ENCODE results near the gene LY6G6C. TPM values are rescaled to one million over a fixed set of nuclear protein-coding genes. Genes with fewer than 3 reads are reported as not detected.
"Not testable (repeated sequence)": the region's sequence is repeated elsewhere in the genome, so short reads cannot be mapped to it uniquely, and the experiment has no call there.

The LY6G6C gene
- total and polyA plus RNA-seq, 2 of the 13 experiments (the other 11 are each of a cell fraction or from before 2014, with no cell fraction given) = 0.15 TPM; not detected in 1

GRCh38 chr6:31709157-31709556 lies 12.4 kb downstream of the LY6G6C start:
- H3K9me3 ChIP-seq (ENCODE audit: low read length); H3K36me3 ChIP-seq (replicated peaks in 1 of 2; ENCODE audit: control insufficient read depth in 1 of 2, insufficient read depth in 2 of 2, low read length in 2 of 2); H3K9ac ChIP-seq (ENCODE audit: insufficient read depth, low read depth, low read length); H3K79me2 ChIP-seq (ENCODE audit: insufficient read depth, low read length); H4K20me1 ChIP-seq (ENCODE audit: insufficient read depth, low read length); FAIRE-seq; in situ Hi-C loops (cut with HindIII; ENCODE audit: extremely low pct_ligation_motif_present, low pct_unique_long_range_greater_than_20kb); CTCF ChIA-PET (ENCODE audit: low intra/inter-chr PET ratio, low total read pairs); BruUV-seq (replicated peaks); H3K4me2 ChIP-seq (ENCODE audit: low read depth, low read length); ATAC-seq; H3K27ac ChIP-seq (ENCODE audit: extremely low read length, insufficient read depth, low read length); intact Hi-C loops (cut with micrococcal nuclease; ENCODE audit: unreplicated experiment); H3K4me3 ChIP-seq (replicated peaks in 1 of 3; ENCODE audit: insufficient read depth in 1 of 3, low read depth in 2 of 3, low read length in 3 of 3); H2AFZ ChIP-seq (ENCODE audit: low read length); DNase-seq (ENCODE audit: low spot score): not testable (repeated sequence)
- POLR2A ChIA-PET = interaction anchor here (1.1 kb wide), 1 partner anchor 57 kb away, joined by 4 read pairs; no protein-coding TSS in a partner anchor
- Histone ChIP-seq H3K4me1 (ENCODE audit: insufficient read depth, low read length) (peaks cover 21% of the 10 kb centered on the region), H3K27me3 (ENCODE audit: control insufficient read depth in 1 of 2, insufficient read depth in 2 of 2, low read length in 2 of 2) (peaks cover 9 to 36% of the 10 kb centered on the region in 2 experiments; a peak in 3 of 5 replicates)
- WGBS (ENCODE audit: low lambda C conversion rate) = 25% methylated on average over 11 of the region's 11 CpGs
- TF ChIP-seq ZNF770 (CRISPR knock-in tag; IDR thresholded peaks at IDR 0.05) (0 out of 2 replicates have a peak, but pooled peaks have one; percentile 57), ZNF362 (CRISPR knock-in tag; IDR thresholded peaks at IDR 0.05; ENCODE audit: borderline replicate concordance) (peak; percentile 71; the same call in 1 of the 2 replicates), ZNF292 (CRISPR knock-in tag; IDR thresholded peaks at IDR 0.05; ENCODE audit: borderline replicate concordance, low read depth) (0 out of 2 replicates have a peak, but pooled peaks have one; percentile 32), CEBPG (CRISPR knock-in tag; IDR thresholded peaks at IDR 0.05) (peak; percentile 64)

GRCh38 chr6:31708224-31708623 lies 13.3 kb downstream of the LY6G6C start:
- Histone ChIP-seq H2AFZ (ENCODE audit: low read length) (no peak overlapping the region), H3K36me3 (replicated peaks in 1 of 2; ENCODE audit: control insufficient read depth in 1 of 2, insufficient read depth in 2 of 2, low read length in 2 of 2) (no peaks in the 10 kb centered on the region), H3K79me2 (ENCODE audit: insufficient read depth, low read length) (no peaks in the 10 kb centered on the region), H3K4me3 (replicated peaks in 1 of 3; ENCODE audit: insufficient read depth in 1 of 3, low read depth in 2 of 3, low read length in 3 of 3) (no peak overlapping the region), H3K9ac (ENCODE audit: insufficient read depth, low read depth, low read length) (no peak overlapping the region), H4K20me1 (ENCODE audit: insufficient read depth, low read length) (no peaks in the 10 kb centered on the region), H3K4me2 (ENCODE audit: low read depth, low read length) (no peak overlapping the region), H3K9me3 (ENCODE audit: low read length) (no peaks in the 10 kb centered on the region), H3K27ac (ENCODE audit: extremely low read length, insufficient read depth, low read length) (no peak overlapping the region), H3K27me3 (ENCODE audit: control insufficient read depth in 1 of 2, insufficient read depth in 2 of 2, low read length in 2 of 2) (peaks cover 9 to 35% of the 10 kb centered on the region in 2 experiments; a peak in 3 of 5 replicates), H3K4me1 (ENCODE audit: insufficient read depth, low read length) (peaks cover 18% of the 10 kb centered on the region)
- WGBS (ENCODE audit: low lambda C conversion rate) = 85% methylated on average over 3 of the region's 3 CpGs
- DNase-seq (ENCODE audit: low spot score) (no peak), ATAC-seq (no peak), FAIRE-seq (no peak)
- in situ Hi-C loops (cut with HindIII; ENCODE audit: extremely low pct_ligation_motif_present, low pct_unique_long_range_greater_than_20kb) (no loop called here), intact Hi-C loops (cut with micrococcal nuclease; ENCODE audit: unreplicated experiment) (no loop called here)
- CTCF ChIA-PET (ENCODE audit: low intra/inter-chr PET ratio, low total read pairs) = no interaction called here
- BruUV-seq (replicated peaks) = no TSS peak
- TF ChIP-seq ZFP36L2 (CRISPR knock-in tag; IDR thresholded peaks at IDR 0.05) (no peak), ZNF121 (CRISPR knock-in tag; IDR thresholded peaks at IDR 0.05) (peak; percentile 76)
- POLR2A ChIA-PET = interaction anchor here (1.2 kb wide), 1 partner anchor 237 kb away, joined by 3 read pairs; the partner anchor contains the start of gene CFB

Data from HepG2 (cell line).